HepG2 (cell line): Measurements from ENCODE around the gene DYNC2H1. TPM values are rescaled to one million over a fixed set of nuclear protein-coding genes. Genes with fewer than 3 reads are reported as not detected.

ENCODE experiments used
- ATAC-seq: fragments of 200-7000 bp; cut with Tn5 transposase; 3 replicates; pipeline ENCODE4 v1.9.1; 2020; ENCODE audit warnings: mild to moderate bottlenecking, moderate library complexity
- BruUV-seq: library from RNA; stranded (reverse); fragments of 400-500 nt; replicated peaks from 2 replicates; lab custom pipeline; 2021; lab: Mats Ljungman, UMichigan
- CTCF ChIA-PET: fragments of 300-600 bp; formaldehyde crosslinking; extraction: SDS; loops from one replicate; lab custom pipeline; 2021; ENCODE audit warnings: low total read pairs, inconsistent platforms, low intra/inter-chr PET ratio; lab: Yijun Ruan, JAX
- POLR2A ChIA-PET: fragments of 350-600 bp; sonication (Branson Sonifier 250); formaldehyde crosslinking; loops from one replicate; lab custom pipeline; 2020; ENCODE audit warnings: antibody characterized with exemption, inconsistent platforms; lab: Yijun Ruan, JAX
- DNase-seq: peaks from one replicate; pipeline ENCODE4 v3.0.0-alpha.2; 2015; ENCODE audit warnings: low spot score
- FAIRE-seq: peaks from 3 replicates; lab custom pipeline; 2011; peaks lifted over from hg19 to GRCh38; lab: Jason Lieb, UNC
- H2AFZ ChIP-seq: one replicate; pipeline ENCODE4 v1.6.1; 2011; ENCODE audit warnings: low read length, inconsistent platforms
- H3K27ac ChIP-seq: fragments of 300-600 bp; 3 replicates; pipeline ENCODE4 v1.8.0; 2011; ENCODE audit warnings: mixed run types, mild to moderate bottlenecking, mixed read lengths, low read length, inconsistent platforms; ENCODE audit not compliant: insufficient read depth; ENCODE audit errors: extremely low read length
- H3K27me3 ChIP-seq, 2 experiments: fragments of 200-600 bp in 1 of 2; 2 replicates in 1 of 2; 3 replicates in 1 of 2; pipeline versions ENCODE4 v1.6.0 to v1.8.0; 2011; ENCODE audit warnings: low read length in 2 of 2, mild to moderate bottlenecking in 2 of 2, moderate library complexity in 2 of 2, inconsistent platforms in 1 of 2; ENCODE audit not compliant: insufficient read depth in 2 of 2, control insufficient read depth in 1 of 2
- H3K36me3 ChIP-seq, 2 experiments: fragments of 200-600 bp in 1 of 2; replicated peaks in 1 of 2; 2 replicates in 1 of 2; 3 replicates in 1 of 2; pipeline versions ENCODE4 v1.5.1 to v1.8.0; 2011; ENCODE audit warnings: low read length in 2 of 2, inconsistent platforms in 1 of 2; ENCODE audit not compliant: insufficient read depth in 2 of 2, control insufficient read depth in 1 of 2
- H3K4me1 ChIP-seq: 2 replicates; pipeline ENCODE4 v1.5.1; 2012; ENCODE audit warnings: low read length, inconsistent platforms; ENCODE audit not compliant: insufficient read depth
- H3K4me2 ChIP-seq: 2 replicates; pipeline ENCODE4 v1.6.0; 2011; ENCODE audit warnings: low read depth, low read length, inconsistent platforms
- H3K4me3 ChIP-seq, 3 experiments: fragments of 200-600 bp in 1 of 3; sonication (generic), shearing (Covaris generic) in 1 of 3; replicated peaks in 1 of 3; 2 replicates each; pipeline ENCODE4 v1.5.1; 2011 to 2016; ENCODE audit warnings: low read length in 3 of 3, inconsistent platforms in 2 of 3, low read depth in 2 of 3, mild to moderate bottlenecking in 2 of 3, control low read depth in 1 of 3, mixed read lengths in 1 of 3; ENCODE audit not compliant: insufficient read depth in 1 of 3
- H3K79me2 ChIP-seq: one replicate; pipeline ENCODE4 v1.6.1; 2011; ENCODE audit warnings: low read length, inconsistent platforms; ENCODE audit not compliant: insufficient read depth
- H3K9ac ChIP-seq: 2 replicates; pipeline ENCODE4 v1.6.0; 2011; ENCODE audit warnings: mild to moderate bottlenecking, low read depth, low read length, inconsistent platforms; ENCODE audit not compliant: insufficient read depth
- H3K9me3 ChIP-seq: 2 replicates; pipeline ENCODE4 v1.5.1; 2012; ENCODE audit warnings: mild to moderate bottlenecking, low read length
- H4K20me1 ChIP-seq: 2 replicates; pipeline ENCODE4 v1.6.0; 2011; ENCODE audit warnings: inconsistent platforms, mild to moderate bottlenecking, low read length, moderate library complexity; ENCODE audit not compliant: insufficient read depth
- ARID4A ChIP-seq: sonication (generic); formaldehyde crosslinking; IDR thresholded peaks from 2 replicates; pipeline ENCODE4 v1.5.0; 2020; ENCODE audit warnings: mild to moderate bottlenecking, missing genetic modification reagents, borderline replicate concordance
- CSRNP2 ChIP-seq: sonication (generic); formaldehyde crosslinking; conservative IDR thresholded peaks from 2 replicates; pipeline ENCODE4 v1.8.0; 2022; ENCODE audit warnings: low read depth, missing genetic modification reagents
- FIP1L1 ChIP-seq: fragments of 200-400 bp; formaldehyde crosslinking; IDR thresholded peaks from 2 replicates; pipeline ENCODE4 v1.6.1; 2018; ENCODE audit warnings: low read depth, mild to moderate bottlenecking, low read length, moderate library complexity, borderline replicate concordance; ENCODE audit not compliant: insufficient read depth
- FOXM1 ChIP-seq: sonication (generic); formaldehyde crosslinking; IDR thresholded peaks from 2 replicates; pipeline ENCODE4 v1.5.0; 2020; ENCODE audit warnings: missing genetic modification reagents
- FUBP1 ChIP-seq: sonication (generic); formaldehyde crosslinking; IDR thresholded peaks from 2 replicates; pipeline ENCODE4 v1.5.1; 2020; ENCODE audit warnings: missing genetic modification reagents, mild to moderate bottlenecking, borderline replicate concordance
- MAF1 ChIP-seq: sonication (generic); formaldehyde crosslinking; IDR thresholded peaks from 2 replicates; pipeline ENCODE4 v1.5.0; 2020; ENCODE audit warnings: missing genetic modification reagents, borderline replicate concordance
- MED8 ChIP-seq: sonication (generic); formaldehyde crosslinking; IDR thresholded peaks from 2 replicates; pipeline ENCODE4 v1.8.1; 2023; ENCODE audit warnings: mild to moderate bottlenecking, missing genetic modification reagents; ENCODE audit not compliant: insufficient replicate concordance
- NFE2 ChIP-seq: sonication (generic); formaldehyde crosslinking; IDR thresholded peaks from 2 replicates; pipeline ENCODE4 v1.4.0; 2020; ENCODE audit warnings: missing genetic modification reagents
- USF2 ChIP-seq, 2 experiments: sonication (generic) in 1 of 2; formaldehyde crosslinking in 1 of 2; IDR thresholded peaks; 2 replicates each; pipeline versions ENCODE4 v1.5.1 to v1.6.1; 2011 to 2020; ENCODE audit warnings: borderline replicate concordance in 1 of 2, low read depth in 1 of 2, low read length in 1 of 2, mild to moderate bottlenecking in 1 of 2, missing genetic modification reagents in 1 of 2, moderate library complexity in 1 of 2
- ZC3H13 ChIP-seq: sonication (generic); formaldehyde crosslinking; IDR thresholded peaks from 2 replicates; pipeline ENCODE4 v1.8.1; 2023; ENCODE audit warnings: mild to moderate bottlenecking, missing genetic modification reagents, moderate library complexity
- ZNF329 ChIP-seq: sonication (generic); formaldehyde crosslinking; IDR thresholded peaks from 2 replicates; pipeline ENCODE4 v1.9.0; 2021; ENCODE audit warnings: low read depth, mild to moderate bottlenecking, missing genetic modification reagents
- ZNF354B ChIP-seq: sonication (generic); formaldehyde crosslinking; IDR thresholded peaks from 2 replicates; pipeline ENCODE4 v1.8.0; 2022; ENCODE audit warnings: mild to moderate bottlenecking, missing genetic modification reagents
- ZNF576 ChIP-seq: sonication (generic); formaldehyde crosslinking; IDR thresholded peaks from 2 replicates; pipeline ENCODE4 v1.4.0; 2020; ENCODE audit warnings: mild to moderate bottlenecking, missing genetic modification reagents
- WGBS: methylation state at CpG from one replicate; pipeline ENCODE4 v1.1.6; 2017; ENCODE audit warnings: low lambda C conversion rate; 5-methylcytosine and 5-hydroxymethylcytosine counted together
- in situ Hi-C: cut with HindIII; loops from 2 replicates; pipeline ENCODE4 v1.10.0; 2017; ENCODE audit warnings: low pct_unique_long_range_greater_than_20kb; ENCODE audit not compliant: extremely low pct_ligation_motif_present
- intact Hi-C: fragments of 100-400 bp; cut with micrococcal nuclease; formaldehyde crosslinking; loops from one replicate; pipeline ENCODE4 v1.10.0; 2022; ENCODE audit not compliant: unreplicated experiment
- polyA plus RNA-seq, 8 experiments: library from polyadenylated mRNA; depleted of rRNA in 3 of 8; stranded (reverse) in 7 of 8; unstranded in 1 of 8; fragments of >200 nt; fragmentation: Illumina TruSeq in 4 of 8; extraction: Trizol in 4 of 8; gene quantifications; 2 replicates each; pipeline versions ENCODE4 v1.2.1 to v1.2.3, GENCODE V29; 2011 to 2016; ENCODE audit warnings: low read depth in 4 of 8, missing spikeins in 1 of 8, mixed read lengths in 1 of 8; ENCODE audit not compliant: insufficient read depth in 1 of 8
- total RNA-seq, 5 experiments: library from RNA; depleted of rRNA; stranded (reverse); fragments of >200 nt; fragmentation: Illumina TruSeq; extraction: Trizol; gene quantifications; 2 replicates each; pipeline ENCODE4 v1.2.3, GENCODE V29; 2016; ENCODE audit warnings: low read depth in 1 of 5

Gene DYNC2H1
- total and polyA plus RNA-seq, 2 of the 13 experiments (the other 11 are each of a cell fraction or from before 2014, with no cell fraction given) = 0.49 to 0.66 TPM

- FAIRE-seq = no peak
- Histone ChIP-seq H2AFZ (no peak overlapping the region), H3K36me3 (no peaks in the 10 kb centered on the region), H3K27me3 (no peaks in the 10 kb centered on the region), H3K4me1 (no peaks in the 10 kb centered on the region), H4K20me1 (no peaks in the 10 kb centered on the region), H3K9ac (no peak overlapping the region), H3K9me3 (no peaks in the 10 kb centered on the region), H3K4me2 (no peak overlapping the region), H3K27ac (no peak overlapping the region), H3K4me3 (no peak overlapping the region), H3K79me2 (no peaks in the 10 kb centered on the region)
- in situ Hi-C loops = no loop called here
- no TSS peak for BruUV-seq
- no peak for DNase-seq
- CTCF ChIA-PET = no interaction called here
- intact Hi-C loops = no loop called here
- 17% methylated on average over 3 of the region's 3 CpGs for WGBS
- no peak for ATAC-seq
- POLR2A ChIA-PET = no interaction called here
- no peak for TF ChIP-seq USF2 (IDR thresholded peaks at IDR 0.05; ENCODE audit: low read depth, low read length)
- no peak for TF ChIP-seq USF2 (CRISPR knock-in tag; IDR thresholded peaks at IDR 0.05; ENCODE audit: borderline replicate concordance)
- TF ChIP-seq CSRNP2 (CRISPR knock-in tag) = no peak
- TF ChIP-seq ZNF576 (CRISPR knock-in tag) = no peak
- TF ChIP-seq NFE2 = no peak
- no peak for TF ChIP-seq FUBP1 (CRISPR knock-in tag)
- no peak for TF ChIP-seq ZC3H13 (CRISPR knock-in tag)
- TF ChIP-seq FIP1L1 = no peak
- no peak for TF ChIP-seq ZNF329 (CRISPR knock-in tag)
- no peak for TF ChIP-seq ARID4A (CRISPR knock-in tag)
- TF ChIP-seq MED8 = no peak
- TF ChIP-seq ZNF354B (CRISPR knock-in tag) = no peak
- TF ChIP-seq MAF1 = no peak
- TF ChIP-seq FOXM1 (CRISPR knock-in tag) = no peak
Measured at GRCh38 chr11:103317118-103317517, 207.9 kb downstream of the DYNC2H1 start.
